Neural crest cell (in vitro differentiated cells): ENCODE results near the gene TMEM95. TPM values are rescaled to one million over a fixed set of nuclear protein-coding genes. Genes with fewer than 3 reads are reported as not detected.

Experiments used
- DNase-seq: peaks from one replicate; pipeline ENCODE4 v3.0.0; 2021; ENCODE audit warnings: low read depth, mixed read lengths, low spot score
- H3K27ac Mint-ChIP-seq: one replicate; pipeline ENCODE4 v1.8.0; 2021; ENCODE audit warnings: mild to moderate bottlenecking, mixed read lengths; ENCODE audit not compliant: unreplicated experiment
- H3K27me3 Mint-ChIP-seq: 2 replicates; pipeline ENCODE4 v1.8.0; 2021; ENCODE audit warnings: low read depth, mild to moderate bottlenecking, mixed read lengths
- H3K36me3 Mint-ChIP-seq: 2 replicates; pipeline ENCODE4 v1.8.0; 2021; ENCODE audit warnings: low read depth, mild to moderate bottlenecking, mixed read lengths
- H3K4me1 Mint-ChIP-seq: 2 replicates; pipeline ENCODE4 v1.8.0; 2021; ENCODE audit warnings: mixed read lengths
- H3K4me3 Mint-ChIP-seq: one replicate; pipeline ENCODE4 v1.8.0; 2021; ENCODE audit warnings: mild to moderate bottlenecking, mixed read lengths
- H3K9me3 Mint-ChIP-seq: 2 replicates; pipeline ENCODE4 v1.8.0; 2021; ENCODE audit warnings: mixed read lengths
- total RNA-seq: library from RNA; stranded (reverse); gene quantifications from 2 replicates; pipeline ENCODE4 v1.2.1, GENCODE V29; 2021
- TF ChIP-seq, protein P1 (sequence below): fragments of 200-600 bp; sonication (generic); conservative IDR thresholded peaks from 2 replicates; pipeline ENCODE4 v1.5.0; 2021; ENCODE audit warnings: antibody characterized with exemption, mild to moderate bottlenecking

The TMEM95 gene
- total RNA-seq, 1 donor from 2014 or later: not detected

DNA sequence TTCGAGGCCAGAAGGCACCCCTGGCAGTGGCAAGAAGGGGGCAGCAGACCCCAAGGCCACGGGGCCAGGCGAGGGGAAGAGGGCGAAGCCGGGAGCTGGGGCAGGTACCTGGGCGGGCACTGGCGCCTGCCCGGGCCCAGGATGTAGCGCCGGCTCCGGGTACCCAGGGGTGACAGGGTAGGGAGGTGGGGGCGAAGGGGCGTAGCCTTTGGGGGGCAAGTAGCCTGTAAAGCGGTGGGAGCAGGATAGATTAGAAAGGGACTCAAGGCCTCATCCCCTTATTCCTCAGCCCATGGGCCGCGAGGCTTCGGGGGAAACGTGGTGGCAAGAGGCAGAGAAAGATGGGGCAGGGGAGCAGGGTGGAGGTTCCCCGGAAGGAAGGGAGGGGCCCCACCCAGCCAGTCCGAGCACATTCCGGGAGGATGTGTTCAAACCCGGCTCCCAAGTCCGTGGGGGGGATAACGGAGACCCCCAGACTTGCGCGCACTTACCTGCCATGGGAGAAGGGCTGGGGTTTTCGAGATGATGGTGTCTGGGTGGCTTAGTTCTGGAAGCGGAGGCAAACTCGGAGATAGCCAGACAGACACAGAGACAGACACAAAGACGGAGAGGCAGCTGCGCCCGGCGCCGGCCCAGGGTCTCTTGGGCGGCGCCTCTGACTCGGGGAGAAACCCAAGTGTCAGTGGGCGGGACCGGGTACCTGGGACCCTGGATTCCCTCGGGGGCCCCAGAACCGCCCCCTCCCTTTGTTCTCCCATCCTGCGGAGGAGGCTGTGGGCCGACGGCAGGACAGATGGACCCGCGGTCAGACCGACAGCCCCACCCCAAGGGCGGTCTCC, 38.9 kb downstream of the TMEM95 start:
- peak overlapping the region; percentile 50 for H3K27ac Mint-ChIP-seq
- no peaks in the 10 kb centered on the region for H3K9me3 Mint-ChIP-seq
- TF ChIP-seq, protein P1, sequence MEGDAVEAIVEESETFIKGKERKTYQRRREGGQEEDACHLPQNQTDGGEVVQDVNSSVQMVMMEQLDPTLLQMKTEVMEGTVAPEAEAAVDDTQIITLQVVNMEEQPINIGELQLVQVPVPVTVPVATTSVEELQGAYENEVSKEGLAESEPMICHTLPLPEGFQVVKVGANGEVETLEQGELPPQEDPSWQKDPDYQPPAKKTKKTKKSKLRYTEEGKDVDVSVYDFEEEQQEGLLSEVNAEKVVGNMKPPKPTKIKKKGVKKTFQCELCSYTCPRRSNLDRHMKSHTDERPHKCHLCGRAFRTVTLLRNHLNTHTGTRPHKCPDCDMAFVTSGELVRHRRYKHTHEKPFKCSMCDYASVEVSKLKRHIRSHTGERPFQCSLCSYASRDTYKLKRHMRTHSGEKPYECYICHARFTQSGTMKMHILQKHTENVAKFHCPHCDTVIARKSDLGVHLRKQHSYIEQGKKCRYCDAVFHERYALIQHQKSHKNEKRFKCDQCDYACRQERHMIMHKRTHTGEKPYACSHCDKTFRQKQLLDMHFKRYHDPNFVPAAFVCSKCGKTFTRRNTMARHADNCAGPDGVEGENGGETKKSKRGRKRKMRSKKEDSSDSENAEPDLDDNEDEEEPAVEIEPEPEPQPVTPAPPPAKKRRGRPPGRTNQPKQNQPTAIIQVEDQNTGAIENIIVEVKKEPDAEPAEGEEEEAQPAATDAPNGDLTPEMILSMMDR: no peak
- no peaks in the 10 kb centered on the region for H3K27me3 Mint-ChIP-seq
- H3K4me1 Mint-ChIP-seq: peaks cover 15% of the 10 kb centered on the region
- DNase-seq: no peak
- peak overlapping the region; percentile 88 for H3K4me3 Mint-ChIP-seq
- H3K36me3 Mint-ChIP-seq: no peaks in the 10 kb centered on the region

DNA sequence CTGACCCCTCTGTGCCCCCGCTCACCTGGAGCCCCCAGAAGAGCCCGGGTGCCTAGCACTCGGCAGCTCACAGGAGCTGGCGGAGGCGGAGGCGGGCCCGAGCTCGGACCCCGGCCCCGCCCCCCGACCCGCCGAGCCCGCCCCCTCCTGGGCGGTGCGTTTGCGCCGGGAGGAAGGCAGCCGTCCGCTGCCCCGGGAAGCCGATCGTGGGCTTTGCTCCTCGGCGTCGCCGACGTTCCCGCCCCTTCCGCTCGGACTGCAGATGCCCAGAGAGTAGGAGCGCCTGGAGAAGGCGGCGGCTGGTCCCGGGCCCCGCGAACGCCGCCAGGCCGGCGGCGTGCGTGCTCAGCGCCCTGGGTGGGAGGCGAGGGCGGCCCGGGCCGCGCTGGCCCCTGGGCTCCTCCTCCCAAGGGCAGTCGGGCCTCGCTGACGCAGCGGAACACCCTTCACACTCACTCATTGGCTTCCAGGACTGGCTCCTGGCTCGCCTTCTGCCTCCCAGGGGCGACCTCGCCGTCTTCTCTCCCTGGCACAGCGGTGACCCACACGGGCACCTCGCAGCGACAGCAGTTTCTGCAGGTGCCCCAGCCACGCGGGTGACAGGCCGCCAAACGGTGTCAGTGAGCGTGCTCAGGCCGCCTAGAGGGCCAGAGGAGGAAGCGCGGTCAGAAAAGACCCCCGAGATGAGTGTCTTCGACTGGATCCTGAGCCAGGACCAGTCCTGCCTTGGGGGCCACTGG, 39.7 kb downstream of the TMEM95 start, which contains the start of gene PLSCR3:
Gene PLSCR3 (minus strand): TSS at position 74 of the 740 bp plus-strand sequence. CDS start 415 bp downstream, outside the sequence.
- peaks cover 17% of the 10 kb centered on the region for H3K4me1 Mint-ChIP-seq
- TF ChIP-seq, protein P1: peak; percentile 64
- peak; percentile 81 for DNase-seq
- H3K27ac Mint-ChIP-seq: peak within 1 kb of the TSS; percentile 92
- no peaks in the 10 kb centered on the region for H3K27me3 Mint-ChIP-seq
- H3K36me3 Mint-ChIP-seq: no peaks in the 10 kb centered on the region
- peak within 1 kb of the TSS; percentile 88 for H3K4me3 Mint-ChIP-seq
- no peaks in the 10 kb centered on the region for H3K9me3 Mint-ChIP-seq

DNA sequence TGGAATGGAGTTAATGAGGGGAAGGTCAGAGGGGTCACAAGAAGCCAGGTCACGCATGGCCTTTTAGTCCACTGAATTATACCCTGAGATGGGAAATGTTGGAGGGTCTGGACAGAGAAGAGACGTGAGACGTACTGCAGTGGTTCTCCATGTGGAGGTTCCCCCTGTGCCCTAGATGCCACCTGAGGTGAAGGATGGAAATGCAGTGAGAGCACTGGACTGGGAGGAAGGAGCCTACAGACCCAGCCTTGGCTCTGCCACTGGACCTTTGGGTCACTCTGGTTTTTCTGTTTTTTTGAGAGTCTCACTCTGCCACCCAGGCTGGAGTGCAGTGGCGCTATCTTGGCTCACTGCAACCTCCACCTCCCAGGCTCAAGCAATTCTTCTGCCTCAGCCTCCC, 41.2 kb downstream of the TMEM95 start:
- no peak for DNase-seq
- no peak overlapping the region for H3K27ac Mint-ChIP-seq
- no peaks in the 10 kb centered on the region for H3K9me3 Mint-ChIP-seq
- H3K4me1 Mint-ChIP-seq: peaks cover 20% of the 10 kb centered on the region
- H3K27me3 Mint-ChIP-seq: no peaks in the 10 kb centered on the region
- H3K4me3 Mint-ChIP-seq: peak overlapping the region; percentile 41
- H3K36me3 Mint-ChIP-seq: no peaks in the 10 kb centered on the region
- TF ChIP-seq, protein P1: no peak

DNA sequence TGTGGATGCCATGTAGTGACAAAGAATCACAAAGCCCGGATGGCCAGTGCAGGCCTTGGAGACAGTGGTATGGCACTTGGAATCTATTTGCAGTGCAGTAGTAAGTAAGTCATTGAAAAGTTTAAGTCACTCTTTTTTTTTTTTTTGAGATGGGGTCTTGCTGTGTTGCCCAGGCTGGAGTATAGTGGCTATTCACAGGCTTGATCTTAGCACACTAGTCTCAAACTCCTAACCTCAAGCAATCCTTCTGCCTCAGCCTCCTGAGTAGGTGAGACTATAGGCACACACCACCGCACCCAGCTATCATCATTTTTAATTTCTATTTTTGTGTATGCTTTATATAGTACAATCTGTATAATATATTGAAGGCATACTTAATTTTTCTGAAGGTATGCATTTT, 43.7 kb downstream of the TMEM95 start:
- H3K27ac Mint-ChIP-seq: no peak overlapping the region
- TF ChIP-seq, protein P1: no peak
- H3K4me1 Mint-ChIP-seq: peaks cover 32% of the 10 kb centered on the region
- no peaks in the 10 kb centered on the region for H3K27me3 Mint-ChIP-seq
- no peaks in the 10 kb centered on the region for H3K9me3 Mint-ChIP-seq
- peaks cover 3% of the 10 kb centered on the region for H3K36me3 Mint-ChIP-seq
- H3K4me3 Mint-ChIP-seq: peak overlapping the region; percentile 71
- no peak for DNase-seq

DNA sequence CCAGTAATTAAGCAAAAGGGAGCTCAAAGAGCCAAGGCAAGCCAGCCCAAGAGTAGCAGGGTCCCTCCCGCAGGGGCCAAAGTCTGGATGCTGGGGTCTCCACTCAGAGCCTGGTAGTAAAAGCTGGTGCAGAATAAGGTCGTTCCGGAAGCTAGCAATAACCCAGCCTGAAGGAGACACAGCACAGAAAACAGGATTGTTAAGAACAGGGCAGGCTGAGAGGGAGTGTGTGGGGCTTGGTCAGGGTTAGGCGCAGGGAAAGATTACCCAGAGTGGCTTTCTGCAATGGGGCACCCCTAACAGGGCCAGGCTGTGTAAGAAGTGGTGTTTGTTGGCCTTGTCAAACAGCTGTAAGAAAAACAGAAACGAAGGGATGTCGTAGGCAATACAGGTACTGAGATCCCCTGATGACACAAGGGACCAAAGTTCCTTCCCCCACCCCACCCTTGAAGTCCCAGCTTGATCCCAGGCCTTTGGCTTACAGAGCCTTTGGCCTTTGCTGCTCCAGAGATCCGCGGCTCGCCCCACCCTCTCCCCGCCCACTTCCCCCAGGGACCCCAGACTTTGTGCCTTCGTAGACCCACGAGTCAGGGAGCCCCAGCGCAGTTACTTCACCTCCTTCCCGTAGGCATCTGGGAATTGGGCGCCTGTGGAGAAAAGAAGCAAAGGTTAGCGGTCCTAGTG, 48.2 kb downstream of the TMEM95 start:
- Mint-ChIP-seq H3K27me3 (no peaks in the 10 kb centered on the region), H3K4me1 (peaks cover 48% of the 10 kb centered on the region), H3K36me3 (peaks cover 3% of the 10 kb centered on the region), H3K4me3 (peak overlapping the region; percentile 97), H3K9me3 (no peaks in the 10 kb centered on the region), H3K27ac (peak overlapping the region; percentile 92)
- TF ChIP-seq, protein P1: no peak
- peak; percentile 34 for DNase-seq
